ENCODE data around the gene CYBRD1. TPM values are rescaled to one million over a fixed set of nuclear protein-coding genes. Genes with fewer than 3 reads are reported as not detected.

The CYBRD1 gene
- total RNA-seq, 4 donors from 2014 or later: 42.3 to 49.0 (median 43.4) TPM

DNA sequence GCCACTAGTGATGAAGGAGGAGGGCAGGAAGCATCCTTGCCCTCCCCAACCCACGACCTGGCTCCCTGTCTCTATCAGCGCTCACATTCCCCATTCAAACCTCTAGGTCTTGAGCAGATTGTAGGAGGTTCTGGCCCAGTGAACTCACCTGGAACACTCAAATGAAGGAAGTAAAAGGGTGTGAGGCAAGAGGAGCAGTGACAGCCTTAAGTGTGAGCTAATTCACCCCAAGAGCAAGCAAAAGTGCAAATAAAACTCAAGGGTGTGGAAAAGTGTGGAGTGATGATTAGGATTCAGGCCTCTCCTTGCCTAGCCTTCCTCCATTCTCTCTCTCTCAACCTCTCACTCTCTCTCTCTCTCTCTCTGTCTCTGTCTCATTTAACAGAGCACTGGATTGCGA, 41.0 kb downstream of the CYBRD1 start:
- intact Hi-C loops (cut with DNase I; ENCODE audit: low total_unique reads) (no loop called here), in situ Hi-C loops (cut with MboI; ENCODE audit: low sequenced_read_pairs in 4 of 4) (no loop called here)
- Histone ChIP-seq H3K27me3 (no peaks in the 10 kb centered on the region), H3K9me3 (no peaks in the 10 kb centered on the region), H3K36me3 (no peaks in the 10 kb centered on the region), H3K4me3 (no peak overlapping the region), H3K27ac (no peak overlapping the region), H3K4me1 (no peaks in the 10 kb centered on the region)
- no peak for ATAC-seq
- TF ChIP-seq, protein P1, sequence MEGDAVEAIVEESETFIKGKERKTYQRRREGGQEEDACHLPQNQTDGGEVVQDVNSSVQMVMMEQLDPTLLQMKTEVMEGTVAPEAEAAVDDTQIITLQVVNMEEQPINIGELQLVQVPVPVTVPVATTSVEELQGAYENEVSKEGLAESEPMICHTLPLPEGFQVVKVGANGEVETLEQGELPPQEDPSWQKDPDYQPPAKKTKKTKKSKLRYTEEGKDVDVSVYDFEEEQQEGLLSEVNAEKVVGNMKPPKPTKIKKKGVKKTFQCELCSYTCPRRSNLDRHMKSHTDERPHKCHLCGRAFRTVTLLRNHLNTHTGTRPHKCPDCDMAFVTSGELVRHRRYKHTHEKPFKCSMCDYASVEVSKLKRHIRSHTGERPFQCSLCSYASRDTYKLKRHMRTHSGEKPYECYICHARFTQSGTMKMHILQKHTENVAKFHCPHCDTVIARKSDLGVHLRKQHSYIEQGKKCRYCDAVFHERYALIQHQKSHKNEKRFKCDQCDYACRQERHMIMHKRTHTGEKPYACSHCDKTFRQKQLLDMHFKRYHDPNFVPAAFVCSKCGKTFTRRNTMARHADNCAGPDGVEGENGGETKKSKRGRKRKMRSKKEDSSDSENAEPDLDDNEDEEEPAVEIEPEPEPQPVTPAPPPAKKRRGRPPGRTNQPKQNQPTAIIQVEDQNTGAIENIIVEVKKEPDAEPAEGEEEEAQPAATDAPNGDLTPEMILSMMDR (IDR thresholded peaks at IDR 0.05 in 4 of 5, conservative IDR thresholded peaks at IDR 0.05 in 1 of 5): no peak
- TF ChIP-seq POLR2A (IDR thresholded peaks at IDR 0.05): no peak
- no peak for DNase-seq

DNA sequence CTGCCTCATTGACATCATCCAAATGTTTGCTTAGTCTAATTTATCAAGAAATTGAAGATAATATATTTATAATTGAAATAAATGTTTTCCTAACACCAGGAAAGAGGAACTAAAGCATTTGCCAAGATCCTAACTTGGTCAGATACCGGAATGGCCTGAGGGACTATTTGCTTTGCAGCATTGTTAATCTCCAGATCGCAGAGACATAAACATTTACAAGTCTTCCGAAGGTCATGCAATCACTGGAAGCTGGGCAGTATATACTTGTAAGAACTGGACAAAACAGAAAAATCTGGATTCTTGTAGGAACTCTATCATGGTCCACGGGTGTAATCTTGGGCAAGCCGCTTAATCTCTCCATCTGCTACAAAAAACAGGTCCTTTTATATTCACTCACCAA, 42.2 kb downstream of the CYBRD1 start:
- no peak overlapping the region for H3K27ac ChIP-seq
- no peaks in the 10 kb centered on the region for H3K27me3 ChIP-seq
- in situ Hi-C loops (cut with MboI; ENCODE audit: low sequenced_read_pairs in 4 of 4): no loop called here
- H3K9me3 ChIP-seq: no peaks in the 10 kb centered on the region
- H3K36me3 ChIP-seq: no peaks in the 10 kb centered on the region
- no peak overlapping the region for H3K4me3 ChIP-seq
- no peaks in the 10 kb centered on the region for H3K4me1 ChIP-seq
- TF ChIP-seq POLR2A (IDR thresholded peaks at IDR 0.05): no peak
- TF ChIP-seq, protein P1 (IDR thresholded peaks at IDR 0.05 in 4 of 5, conservative IDR thresholded peaks at IDR 0.05 in 1 of 5): no peak
- intact Hi-C loops (cut with DNase I; ENCODE audit: low total_unique reads): no loop called here
- DNase-seq (no peak), ATAC-seq (no peak)

DNA sequence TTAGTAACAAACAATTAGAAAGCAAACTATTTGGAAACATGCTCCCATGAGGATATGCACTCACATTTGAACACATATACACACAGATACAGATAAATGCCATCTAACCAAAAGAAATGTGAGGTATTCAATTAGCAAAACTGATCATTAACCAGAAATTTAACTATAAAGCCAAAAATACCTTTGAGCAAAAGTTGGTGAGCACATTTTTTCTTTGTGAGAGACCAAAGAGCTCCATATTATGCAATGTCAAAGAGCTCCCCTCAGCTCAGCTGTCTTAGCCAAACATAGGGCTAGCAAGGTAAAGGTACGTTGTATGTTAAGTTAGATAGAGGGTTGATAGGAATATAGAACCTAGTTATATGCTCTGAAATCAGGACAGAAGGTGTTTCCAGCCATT, 43.8 kb downstream of the CYBRD1 start:
- no peak overlapping the region for H3K27ac ChIP-seq
- TF ChIP-seq, protein P1 (IDR thresholded peaks at IDR 0.05 in 4 of 5, conservative IDR thresholded peaks at IDR 0.05 in 1 of 5): no peak
- TF ChIP-seq POLR2A (IDR thresholded peaks at IDR 0.05): no peak
- intact Hi-C loops (cut with DNase I; ENCODE audit: low total_unique reads): no loop called here
- H3K36me3 ChIP-seq: no peaks in the 10 kb centered on the region
- in situ Hi-C loops (cut with MboI; ENCODE audit: low sequenced_read_pairs in 4 of 4): no loop called here
- ATAC-seq (no peak), DNase-seq (no peak)
- H3K4me3 ChIP-seq: no peak overlapping the region
- no peaks in the 10 kb centered on the region for H3K9me3 ChIP-seq
- H3K4me1 ChIP-seq: no peaks in the 10 kb centered on the region
- H3K27me3 ChIP-seq: no peaks in the 10 kb centered on the region

DNA sequence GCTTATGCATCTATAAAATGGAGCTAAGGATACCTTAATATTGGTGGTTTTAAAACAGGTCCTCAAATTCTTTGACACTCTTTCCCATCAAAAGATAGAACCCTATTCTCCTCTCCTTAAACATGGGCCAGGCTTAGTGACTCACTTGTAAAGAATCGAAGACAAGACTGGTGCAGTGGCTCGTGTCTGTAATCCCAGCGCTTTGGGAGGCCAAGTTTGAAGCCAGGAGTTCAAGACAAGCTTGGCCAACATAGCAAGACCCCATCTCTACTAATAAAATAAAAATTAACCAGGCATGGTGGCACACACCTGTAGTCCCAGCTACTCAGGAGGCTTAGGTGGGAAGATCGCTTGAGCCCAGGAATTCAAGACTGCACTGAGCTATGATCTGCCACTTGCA, 44.5 kb downstream of the CYBRD1 start:
- intact Hi-C loops (cut with DNase I; ENCODE audit: low total_unique reads) (no loop called here), in situ Hi-C loops (cut with MboI; ENCODE audit: low sequenced_read_pairs in 4 of 4) (no loop called here)
- Histone ChIP-seq H3K27me3 (no peaks in the 10 kb centered on the region), H3K36me3 (no peaks in the 10 kb centered on the region), H3K27ac (no peak overlapping the region), H3K9me3 (no peaks in the 10 kb centered on the region), H3K4me1 (no peaks in the 10 kb centered on the region), H3K4me3 (no peak overlapping the region)
- ATAC-seq: no peak
- DNase-seq: no peak
- no peak for TF ChIP-seq POLR2A (IDR thresholded peaks at IDR 0.05)
- TF ChIP-seq, protein P1 (IDR thresholded peaks at IDR 0.05 in 4 of 5, conservative IDR thresholded peaks at IDR 0.05 in 1 of 5): no peak

DNA sequence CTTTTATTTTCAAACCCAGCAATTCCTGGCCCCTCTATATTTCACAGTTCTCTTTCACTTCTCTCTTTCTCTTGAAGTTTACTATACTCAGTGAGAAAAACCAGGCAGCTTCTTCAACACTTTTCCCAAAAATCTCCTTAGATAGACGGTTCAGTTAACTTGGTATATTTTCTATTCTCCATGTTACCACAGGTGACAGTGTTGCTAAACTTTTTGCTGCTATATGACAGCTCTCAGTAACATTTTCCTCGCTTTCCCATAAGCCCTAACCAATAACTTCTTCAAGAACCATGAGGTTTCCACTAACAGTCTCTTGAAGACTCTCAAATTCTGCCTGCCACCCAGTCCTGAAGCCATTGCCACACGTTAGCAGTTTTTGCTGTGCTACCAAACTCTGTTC, 45.8 kb downstream of the CYBRD1 start:
- in situ Hi-C loops (cut with MboI; ENCODE audit: low sequenced_read_pairs in 4 of 4) (no loop called here), intact Hi-C loops (cut with DNase I; ENCODE audit: low total_unique reads) (no loop called here)
- Histone ChIP-seq H3K9me3 (no peaks in the 10 kb centered on the region), H3K27me3 (no peaks in the 10 kb centered on the region), H3K27ac (no peak overlapping the region), H3K4me3 (no peak overlapping the region), H3K36me3 (no peaks in the 10 kb centered on the region), H3K4me1 (no peaks in the 10 kb centered on the region)
- TF ChIP-seq, protein P1 (IDR thresholded peaks at IDR 0.05 in 4 of 5, conservative IDR thresholded peaks at IDR 0.05 in 1 of 5): no peak
- TF ChIP-seq POLR2A (IDR thresholded peaks at IDR 0.05): no peak
- DNase-seq (no peak), ATAC-seq (no peak)

Measured in gastrocnemius medialis (tissue), 4 donors.